Measurements from ENCODE around the gene GRN. TPM values are rescaled to one million over a fixed set of nuclear protein-coding genes. Genes with fewer than 3 reads are reported as not detected.

The GRN gene
- total and polyA plus RNA-seq, 9 of the 15 experiments (the other 6 are each of a cell fraction or from before 2014, with no cell fraction given), result 5.4 to 75.3 (median 20.7) TPM

DNA sequence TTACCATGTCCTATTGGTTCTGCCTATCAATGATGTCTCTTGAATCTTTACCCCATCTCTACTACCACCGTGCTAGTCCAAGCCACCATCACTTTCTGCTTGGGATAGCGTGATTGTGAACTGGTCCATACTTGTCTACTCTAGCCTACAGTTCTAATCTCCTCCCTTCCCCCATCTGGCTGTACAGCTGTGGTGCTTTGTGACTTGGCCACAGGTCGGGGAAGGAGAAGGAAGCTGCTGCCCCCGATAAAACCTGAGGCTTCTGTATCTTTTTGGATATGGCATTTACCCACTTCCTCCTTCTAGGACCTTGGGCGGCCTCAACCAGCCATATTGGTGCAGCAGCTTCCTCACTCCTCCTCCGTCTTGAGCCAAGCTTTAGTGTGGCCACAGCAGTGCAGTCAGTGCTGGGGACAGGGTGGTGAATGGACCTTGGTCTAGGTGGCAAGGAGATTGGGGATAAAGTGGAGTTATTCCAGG is 44.7 kb downstream of the GRN start (continued):
- TF ChIP-seq, protein P1, sequence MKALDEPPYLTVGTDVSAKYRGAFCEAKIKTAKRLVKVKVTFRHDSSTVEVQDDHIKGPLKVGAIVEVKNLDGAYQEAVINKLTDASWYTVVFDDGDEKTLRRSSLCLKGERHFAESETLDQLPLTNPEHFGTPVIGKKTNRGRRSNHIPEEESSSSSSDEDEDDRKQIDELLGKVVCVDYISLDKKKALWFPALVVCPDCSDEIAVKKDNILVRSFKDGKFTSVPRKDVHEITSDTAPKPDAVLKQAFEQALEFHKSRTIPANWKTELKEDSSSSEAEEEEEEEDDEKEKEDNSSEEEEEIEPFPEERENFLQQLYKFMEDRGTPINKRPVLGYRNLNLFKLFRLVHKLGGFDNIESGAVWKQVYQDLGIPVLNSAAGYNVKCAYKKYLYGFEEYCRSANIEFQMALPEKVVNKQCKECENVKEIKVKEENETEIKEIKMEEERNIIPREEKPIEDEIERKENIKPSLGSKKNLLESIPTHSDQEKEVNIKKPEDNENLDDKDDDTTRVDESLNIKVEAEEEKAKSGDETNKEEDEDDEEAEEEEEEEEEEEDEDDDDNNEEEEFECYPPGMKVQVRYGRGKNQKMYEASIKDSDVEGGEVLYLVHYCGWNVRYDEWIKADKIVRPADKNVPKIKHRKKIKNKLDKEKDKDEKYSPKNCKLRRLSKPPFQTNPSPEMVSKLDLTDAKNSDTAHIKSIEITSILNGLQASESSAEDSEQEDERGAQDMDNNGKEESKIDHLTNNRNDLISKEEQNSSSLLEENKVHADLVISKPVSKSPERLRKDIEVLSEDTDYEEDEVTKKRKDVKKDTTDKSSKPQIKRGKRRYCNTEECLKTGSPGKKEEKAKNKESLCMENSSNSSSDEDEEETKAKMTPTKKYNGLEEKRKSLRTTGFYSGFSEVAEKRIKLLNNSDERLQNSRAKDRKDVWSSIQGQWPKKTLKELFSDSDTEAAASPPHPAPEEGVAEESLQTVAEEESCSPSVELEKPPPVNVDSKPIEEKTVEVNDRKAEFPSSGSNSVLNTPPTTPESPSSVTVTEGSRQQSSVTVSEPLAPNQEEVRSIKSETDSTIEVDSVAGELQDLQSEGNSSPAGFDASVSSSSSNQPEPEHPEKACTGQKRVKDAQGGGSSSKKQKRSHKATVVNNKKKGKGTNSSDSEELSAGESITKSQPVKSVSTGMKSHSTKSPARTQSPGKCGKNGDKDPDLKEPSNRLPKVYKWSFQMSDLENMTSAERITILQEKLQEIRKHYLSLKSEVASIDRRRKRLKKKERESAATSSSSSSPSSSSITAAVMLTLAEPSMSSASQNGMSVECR (CRISPR knock-in tag; IDR thresholded peaks at IDR 0.05), result no peak
- TF ChIP-seq SRSF9 (IDR thresholded peaks at IDR 0.05; ENCODE audit: borderline replicate concordance, low read depth, low read length), result no peak
- no peak for TF ChIP-seq POLR3A (IDR thresholded peaks at IDR 0.05; ENCODE audit: borderline replicate concordance, extremely low read depth, insufficient read depth, insufficient read length)
- peak; percentile 49; the same call in 1 of the 2 replicates for TF ChIP-seq GATAD2A (IDR thresholded peaks at IDR 0.05)
- no peak for TF ChIP-seq YBX1 (IDR thresholded peaks at IDR 0.05)
- TF ChIP-seq, protein P2, sequence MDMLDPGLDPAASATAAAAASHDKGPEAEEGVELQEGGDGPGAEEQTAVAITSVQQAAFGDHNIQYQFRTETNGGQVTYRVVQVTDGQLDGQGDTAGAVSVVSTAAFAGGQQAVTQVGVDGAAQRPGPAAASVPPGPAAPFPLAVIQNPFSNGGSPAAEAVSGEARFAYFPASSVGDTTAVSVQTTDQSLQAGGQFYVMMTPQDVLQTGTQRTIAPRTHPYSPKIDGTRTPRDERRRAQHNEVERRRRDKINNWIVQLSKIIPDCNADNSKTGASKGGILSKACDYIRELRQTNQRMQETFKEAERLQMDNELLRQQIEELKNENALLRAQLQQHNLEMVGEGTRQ (CRISPR knock-in tag; IDR thresholded peaks at IDR 0.05), result no peak
- TF ChIP-seq ZBTB8A (IDR thresholded peaks at IDR 0.05; ENCODE audit: partially characterized antibody), result no peak
- no peak for TF ChIP-seq NR2F6 (CRISPR knock-in tag; IDR thresholded peaks at IDR 0.05)
- TF ChIP-seq PYGO2 (tag; IDR thresholded peaks at IDR 0.05), result no peak
- no peak for TF ChIP-seq SRSF3 (IDR thresholded peaks at IDR 0.05; ENCODE audit: insufficient read depth, low read length)
- TF ChIP-seq EWSR1 (IDR thresholded peaks at IDR 0.05; ENCODE audit: borderline replicate concordance, low read depth, partially characterized antibody), result no peak
- TF ChIP-seq TAL1 (IDR thresholded peaks at IDR 0.05), result peak; percentile 84
- TF ChIP-seq TARDBP (IDR thresholded peaks at IDR 0.05), result peak; percentile 74; the same call in 1 of the 2 replicates
- TF ChIP-seq HSF4 (CRISPR knock-in tag; IDR thresholded peaks at IDR 0.05; ENCODE audit: borderline replicate concordance), result no peak
- TF ChIP-seq SREBF2 (CRISPR knock-in tag; IDR thresholded peaks at IDR 0.05), result no peak
- TF ChIP-seq HDAC8 (tag; IDR thresholded peaks at IDR 0.05), result peak; percentile 38; the same call in 1 of the 2 replicates
- TF ChIP-seq E2F3 (CRISPR knock-in tag; IDR thresholded peaks at IDR 0.05), result no peak
- TF ChIP-seq, protein P3, sequence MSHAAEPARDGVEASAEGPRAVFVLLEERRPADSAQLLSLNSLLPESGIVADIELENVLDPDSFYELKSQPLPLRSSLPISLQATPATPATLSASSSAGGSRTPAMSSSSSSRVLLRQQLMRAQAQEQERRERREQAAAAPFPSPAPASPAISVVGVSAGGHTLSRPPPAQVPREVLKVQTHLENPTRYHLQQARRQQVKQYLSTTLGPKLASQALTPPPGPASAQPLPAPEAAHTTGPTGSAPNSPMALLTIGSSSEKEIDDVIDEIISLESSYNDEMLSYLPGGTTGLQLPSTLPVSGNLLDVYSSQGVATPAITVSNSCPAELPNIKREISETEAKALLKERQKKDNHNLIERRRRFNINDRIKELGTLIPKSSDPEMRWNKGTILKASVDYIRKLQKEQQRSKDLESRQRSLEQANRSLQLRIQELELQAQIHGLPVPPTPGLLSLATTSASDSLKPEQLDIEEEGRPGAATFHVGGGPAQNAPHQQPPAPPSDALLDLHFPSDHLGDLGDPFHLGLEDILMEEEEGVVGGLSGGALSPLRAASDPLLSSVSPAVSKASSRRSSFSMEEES (CRISPR knock-in tag; IDR thresholded peaks at IDR 0.05), result no peak
- TF ChIP-seq TOE1 (IDR thresholded peaks at IDR 0.05; ENCODE audit: borderline replicate concordance), result no peak
- no peak for TF ChIP-seq TOE1 (CRISPR knock-in tag; IDR thresholded peaks at IDR 0.05; ENCODE audit: borderline replicate concordance, low read depth)
- no peak for TF ChIP-seq RB1 (IDR thresholded peaks at IDR 0.05; ENCODE audit: low read depth)
- no peak for TF ChIP-seq ZNF408 (CRISPR knock-in tag; IDR thresholded peaks at IDR 0.05; ENCODE audit: low read depth)
- no peak for TF ChIP-seq POLR2H (tag; IDR thresholded peaks at IDR 0.05; ENCODE audit: low read depth)
- TF ChIP-seq STAG1 (CRISPR knock-in tag; IDR thresholded peaks at IDR 0.05; ENCODE audit: borderline replicate concordance), result no peak

Measured in K562 (cell line).